ENCODE results near the gene GADD45G.

DNA sequence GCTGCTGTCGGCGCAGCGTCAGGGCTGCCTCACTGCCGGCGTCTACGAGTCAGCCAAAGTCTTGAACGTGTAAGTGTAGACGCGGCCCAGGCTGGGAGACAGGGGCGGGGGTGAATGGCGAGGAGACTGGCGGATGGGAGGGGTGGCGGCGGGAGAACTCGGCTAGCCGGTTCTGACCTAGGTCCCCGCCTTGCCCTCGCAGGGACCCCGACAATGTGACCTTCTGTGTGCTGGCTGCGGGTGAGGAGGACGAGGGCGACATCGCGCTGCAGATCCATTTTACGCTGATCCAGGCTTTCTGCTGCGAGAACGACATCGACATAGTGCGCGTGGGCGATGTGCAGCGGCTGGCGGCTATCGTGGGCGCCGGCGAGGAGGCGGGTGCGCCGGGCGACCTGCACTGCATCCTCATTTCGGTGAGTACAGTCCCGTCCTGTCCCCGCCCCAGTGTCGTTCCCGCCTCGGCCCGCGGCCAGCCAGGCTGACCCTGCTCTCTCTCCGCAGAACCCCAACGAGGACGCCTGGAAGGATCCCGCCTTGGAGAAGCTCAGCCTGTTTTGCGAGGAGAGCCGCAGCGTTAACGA lies 745 bp downstream of the GADD45G start:
- TF ChIP-seq RAD21 (IDR thresholded peaks at IDR 0.05; ENCODE audit: low read depth): no peak
- no peak for TF ChIP-seq ZBTB7A (IDR thresholded peaks at IDR 0.05; ENCODE audit: low read depth)
- TF ChIP-seq CEBPB (IDR thresholded peaks at IDR 0.05): no peak
- TF ChIP-seq TEAD4 (IDR thresholded peaks at IDR 0.05): no peak
- peak; percentile 83 for TF ChIP-seq EGR1 (IDR thresholded peaks at IDR 0.05)
- TF ChIP-seq NFIC (IDR thresholded peaks at IDR 0.05): no peak
- no peak for TF ChIP-seq EP300 (IDR thresholded peaks at IDR 0.05; ENCODE audit: borderline replicate concordance)
- no peak for TF ChIP-seq YY1 (IDR thresholded peaks at IDR 0.05; ENCODE audit: low read depth)
- TF ChIP-seq, protein P1, sequence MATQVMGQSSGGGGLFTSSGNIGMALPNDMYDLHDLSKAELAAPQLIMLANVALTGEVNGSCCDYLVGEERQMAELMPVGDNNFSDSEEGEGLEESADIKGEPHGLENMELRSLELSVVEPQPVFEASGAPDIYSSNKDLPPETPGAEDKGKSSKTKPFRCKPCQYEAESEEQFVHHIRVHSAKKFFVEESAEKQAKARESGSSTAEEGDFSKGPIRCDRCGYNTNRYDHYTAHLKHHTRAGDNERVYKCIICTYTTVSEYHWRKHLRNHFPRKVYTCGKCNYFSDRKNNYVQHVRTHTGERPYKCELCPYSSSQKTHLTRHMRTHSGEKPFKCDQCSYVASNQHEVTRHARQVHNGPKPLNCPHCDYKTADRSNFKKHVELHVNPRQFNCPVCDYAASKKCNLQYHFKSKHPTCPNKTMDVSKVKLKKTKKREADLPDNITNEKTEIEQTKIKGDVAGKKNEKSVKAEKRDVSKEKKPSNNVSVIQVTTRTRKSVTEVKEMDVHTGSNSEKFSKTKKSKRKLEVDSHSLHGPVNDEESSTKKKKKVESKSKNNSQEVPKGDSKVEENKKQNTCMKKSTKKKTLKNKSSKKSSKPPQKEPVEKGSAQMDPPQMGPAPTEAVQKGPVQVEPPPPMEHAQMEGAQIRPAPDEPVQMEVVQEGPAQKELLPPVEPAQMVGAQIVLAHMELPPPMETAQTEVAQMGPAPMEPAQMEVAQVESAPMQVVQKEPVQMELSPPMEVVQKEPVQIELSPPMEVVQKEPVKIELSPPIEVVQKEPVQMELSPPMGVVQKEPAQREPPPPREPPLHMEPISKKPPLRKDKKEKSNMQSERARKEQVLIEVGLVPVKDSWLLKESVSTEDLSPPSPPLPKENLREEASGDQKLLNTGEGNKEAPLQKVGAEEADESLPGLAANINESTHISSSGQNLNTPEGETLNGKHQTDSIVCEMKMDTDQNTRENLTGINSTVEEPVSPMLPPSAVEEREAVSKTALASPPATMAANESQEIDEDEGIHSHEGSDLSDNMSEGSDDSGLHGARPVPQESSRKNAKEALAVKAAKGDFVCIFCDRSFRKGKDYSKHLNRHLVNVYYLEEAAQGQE (IDR thresholded peaks at IDR 0.05; ENCODE audit: low read depth): no peak
- no peak for TF ChIP-seq CREB1 (IDR thresholded peaks at IDR 0.05; ENCODE audit: low read depth)
- no peak for TF ChIP-seq TAF1 (IDR thresholded peaks at IDR 0.05; ENCODE audit: low read depth)
- 0 out of 2 replicates have a peak, but pooled peaks have one; percentile 2 for TF ChIP-seq TCF12 (IDR thresholded peaks at IDR 0.05; ENCODE audit: low read depth)
- TF ChIP-seq, protein P2, sequence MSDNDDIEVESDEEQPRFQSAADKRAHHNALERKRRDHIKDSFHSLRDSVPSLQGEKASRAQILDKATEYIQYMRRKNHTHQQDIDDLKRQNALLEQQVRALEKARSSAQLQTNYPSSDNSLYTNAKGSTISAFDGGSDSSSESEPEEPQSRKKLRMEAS (IDR thresholded peaks at IDR 0.05): peak; percentile 59

Measured in Ishikawa (cell line).